GM23338 (cell line): ENCODE results near the gene KIF2C.

Source experiments
- CTCF ChIP-seq, 2 experiments: fragments of 200-600 bp in 1 of 2; sonication (generic) in 1 of 2; conservative IDR thresholded peaks; 2 replicates each; pipeline versions ENCODE4 v1.5.1 to v1.6.1; 2016 to 2017; ENCODE audit warnings: antibody characterized with exemption in 2 of 2, low read depth in 2 of 2, mild to moderate bottlenecking in 2 of 2, moderate library complexity in 1 of 2
- POLR2AphosphoS5 ChIP-seq: IDR thresholded peaks from 2 replicates; pipeline ENCODE4 v1.6.1; 2016; ENCODE audit warnings: antibody characterized with exemption, low read depth
- STAT1 ChIP-seq: IDR thresholded peaks from one replicate; pipeline ENCODE4 v1.6.1; 2016; ENCODE audit warnings: antibody characterized with exemption; ENCODE audit not compliant: unreplicated experiment

- TF ChIP-seq CTCF (conservative IDR thresholded peaks at IDR 0.05; ENCODE audit: low read depth in 2 of 2) (no peak), POLR2AphosphoS5 (peak; percentile 99), STAT1 (no peak)
Measured at GRCh38 chr1:44775078-44775929, 35.7 kb downstream of the KIF2C start, which contains the start of gene RPS8.
